Glutamatergic neuron (in vitro differentiated cells): ENCODE measurements around the gene AATK. TPM values are rescaled to one million over a fixed set of nuclear protein-coding genes. Genes with fewer than 3 reads are reported as not detected.

Source experiments
- DNase-seq: peaks from one replicate; pipeline ENCODE4 v3.0.0; 2022
- H3K27ac Mint-ChIP-seq: one replicate; pipeline ENCODE4 v1.8.0; 2020; ENCODE audit warnings: mild to moderate bottlenecking, mixed read lengths, inconsistent platforms; ENCODE audit not compliant: unreplicated experiment
- H3K27me3 Mint-ChIP-seq: one replicate; pipeline ENCODE4 v1.8.0; 2020; ENCODE audit warnings: mild to moderate bottlenecking, moderate library complexity, mixed read lengths, inconsistent platforms; ENCODE audit not compliant: unreplicated experiment
- H3K36me3 Mint-ChIP-seq: one replicate; pipeline ENCODE4 v1.8.0; 2020; ENCODE audit warnings: mild to moderate bottlenecking, mixed read lengths, inconsistent platforms; ENCODE audit not compliant: unreplicated experiment
- H3K4me1 Mint-ChIP-seq: one replicate; pipeline ENCODE4 v1.8.0; 2020; ENCODE audit warnings: mild to moderate bottlenecking, low read depth, mixed read lengths, inconsistent platforms; ENCODE audit not compliant: unreplicated experiment
- H3K4me3 Mint-ChIP-seq: one replicate; pipeline ENCODE4 v1.8.0; 2020; ENCODE audit warnings: mild to moderate bottlenecking, mixed read lengths, inconsistent platforms; ENCODE audit not compliant: unreplicated experiment
- H3K9me3 Mint-ChIP-seq: one replicate; pipeline ENCODE4 v1.8.0; 2020; ENCODE audit warnings: mild to moderate bottlenecking, moderate library complexity, mixed read lengths, inconsistent platforms; ENCODE audit not compliant: unreplicated experiment
- CTCF ChIP-seq: fragments of 200-600 bp; sonication (generic); IDR thresholded peaks from one replicate; pipeline ENCODE4 v1.5.0; 2021; ENCODE audit not compliant: partially characterized antibody, unreplicated experiment
- total RNA-seq: library from RNA; stranded (reverse); fragmentation: NEBNext Ultra II Directional; extraction: Animal tissue kit (Norgen Biotek cat#: 25700); gene quantifications from one replicate; pipeline ENCODE4 v1.2.1, GENCODE V29; 2021; ENCODE audit not compliant: unreplicated experiment

AATK gene
- total RNA-seq, 1 donor from 2014 or later: 27.0 TPM

GRCh38 chr17:81102869-81103268 is 63.2 kb downstream of the AATK start:
- no peak for DNase-seq
- H3K9me3 Mint-ChIP-seq: peaks cover 12% of the 10 kb centered on the region
- no peak overlapping the region for H3K4me3 Mint-ChIP-seq
- H3K36me3 Mint-ChIP-seq: no peaks in the 10 kb centered on the region
- peaks cover 13% of the 10 kb centered on the region for H3K4me1 Mint-ChIP-seq
- no peak for TF ChIP-seq CTCF
- peaks cover 8% of the 10 kb centered on the region for H3K27me3 Mint-ChIP-seq
- no peak overlapping the region for H3K27ac Mint-ChIP-seq

GRCh38 chr17:81102352-81102751 is 63.7 kb downstream of the AATK start:
- H3K4me1 Mint-ChIP-seq: peaks cover 13% of the 10 kb centered on the region
- no peak for DNase-seq
- H3K36me3 Mint-ChIP-seq: no peaks in the 10 kb centered on the region
- peaks cover 8% of the 10 kb centered on the region for H3K27me3 Mint-ChIP-seq
- H3K4me3 Mint-ChIP-seq: no peak overlapping the region
- no peak for TF ChIP-seq CTCF
- peaks cover 12% of the 10 kb centered on the region for H3K9me3 Mint-ChIP-seq
- H3K27ac Mint-ChIP-seq: peak overlapping the region; percentile 59

GRCh38 chr17:81101614-81102306 is 64.3 kb downstream of the AATK start:
- peaks cover 13% of the 10 kb centered on the region for H3K4me1 Mint-ChIP-seq
- H3K36me3 Mint-ChIP-seq: no peaks in the 10 kb centered on the region
- no peak overlapping the region for H3K27ac Mint-ChIP-seq
- peaks cover 8% of the 10 kb centered on the region for H3K27me3 Mint-ChIP-seq
- H3K4me3 Mint-ChIP-seq: no peak overlapping the region
- peak; percentile 100 for TF ChIP-seq CTCF
- DNase-seq: peak; percentile 94
- peaks cover 12% of the 10 kb centered on the region for H3K9me3 Mint-ChIP-seq

- TF ChIP-seq CTCF: no peak
- no peak for DNase-seq
- peaks cover 10% of the 10 kb centered on the region for H3K27me3 Mint-ChIP-seq
- H3K27ac Mint-ChIP-seq: no peak overlapping the region
- H3K9me3 Mint-ChIP-seq: peaks cover 14% of the 10 kb centered on the region
- H3K36me3 Mint-ChIP-seq: no peaks in the 10 kb centered on the region
- H3K4me1 Mint-ChIP-seq: peaks cover 21% of the 10 kb centered on the region
- H3K4me3 Mint-ChIP-seq: no peak overlapping the region
Measured at GRCh38 chr17:81100668-81101067, 65.4 kb downstream of the AATK start.

- Mint-ChIP-seq H3K4me1 (peaks cover 23% of the 10 kb centered on the region), H3K9me3 (peaks cover 15% of the 10 kb centered on the region), H3K27me3 (peaks cover 10% of the 10 kb centered on the region), H3K4me3 (no peak overlapping the region), H3K36me3 (no peaks in the 10 kb centered on the region), H3K27ac (peak overlapping the region; percentile 70)
- no peak for TF ChIP-seq CTCF
- DNase-seq: no peak
Measured at GRCh38 chr17:81099888-81100287, 66.1 kb downstream of the AATK start.
